ENCODE data around the gene ASB6.

DNA sequence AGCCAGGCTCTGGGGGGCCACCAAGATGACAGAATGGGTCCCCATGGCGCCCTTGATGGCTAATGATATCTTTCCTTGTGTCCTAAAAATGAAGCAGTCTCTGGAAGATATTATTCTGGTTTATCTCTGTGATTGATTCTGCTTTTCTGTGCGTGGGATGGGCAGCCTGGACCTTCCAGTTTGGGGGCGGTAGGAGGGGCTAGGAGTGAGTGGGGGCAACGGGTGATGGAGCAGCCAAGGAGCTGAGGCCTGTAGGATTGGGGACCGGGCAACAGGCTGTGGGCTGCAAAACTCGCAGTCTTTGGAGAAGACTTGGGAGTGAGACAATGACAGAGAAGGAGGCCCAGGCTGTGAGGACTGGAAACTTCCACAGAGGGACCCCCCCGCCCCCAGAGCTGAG lies 32.3 kb upstream of the ASB6 start:
- TF ChIP-seq, protein P1, sequence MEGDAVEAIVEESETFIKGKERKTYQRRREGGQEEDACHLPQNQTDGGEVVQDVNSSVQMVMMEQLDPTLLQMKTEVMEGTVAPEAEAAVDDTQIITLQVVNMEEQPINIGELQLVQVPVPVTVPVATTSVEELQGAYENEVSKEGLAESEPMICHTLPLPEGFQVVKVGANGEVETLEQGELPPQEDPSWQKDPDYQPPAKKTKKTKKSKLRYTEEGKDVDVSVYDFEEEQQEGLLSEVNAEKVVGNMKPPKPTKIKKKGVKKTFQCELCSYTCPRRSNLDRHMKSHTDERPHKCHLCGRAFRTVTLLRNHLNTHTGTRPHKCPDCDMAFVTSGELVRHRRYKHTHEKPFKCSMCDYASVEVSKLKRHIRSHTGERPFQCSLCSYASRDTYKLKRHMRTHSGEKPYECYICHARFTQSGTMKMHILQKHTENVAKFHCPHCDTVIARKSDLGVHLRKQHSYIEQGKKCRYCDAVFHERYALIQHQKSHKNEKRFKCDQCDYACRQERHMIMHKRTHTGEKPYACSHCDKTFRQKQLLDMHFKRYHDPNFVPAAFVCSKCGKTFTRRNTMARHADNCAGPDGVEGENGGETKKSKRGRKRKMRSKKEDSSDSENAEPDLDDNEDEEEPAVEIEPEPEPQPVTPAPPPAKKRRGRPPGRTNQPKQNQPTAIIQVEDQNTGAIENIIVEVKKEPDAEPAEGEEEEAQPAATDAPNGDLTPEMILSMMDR (IDR thresholded peaks at IDR 0.05), result no peak
- no peak for TF ChIP-seq POLR2A (IDR thresholded peaks at IDR 0.05; ENCODE audit: low read depth)
